H9 (cell line): ENCODE data around the gene HSDL2. TPM values are rescaled to one million over a fixed set of nuclear protein-coding genes. Genes with fewer than 3 reads are reported as not detected.

Source experiments
- DNase-seq: peaks from one replicate; pipeline ENCODE4 v3.0.0-alpha.2; 2017
- H2AFZ ChIP-seq: one replicate; pipeline ENCODE4 v1.6.1; 2013; ENCODE audit warnings: mild to moderate bottlenecking, low read length, control low read depth, moderate library complexity
- H2AK5ac ChIP-seq: 2 replicates; pipeline ENCODE4 v1.6.1; 2013; ENCODE audit warnings: low read length, control low read depth, mixed read lengths; ENCODE audit not compliant: insufficient read length
- H2BK120ac ChIP-seq: one replicate; pipeline ENCODE4 v1.6.1; 2013; ENCODE audit warnings: low read depth, mild to moderate bottlenecking, low read length, control low read depth, inconsistent platforms; ENCODE audit not compliant: poor library complexity, severe bottlenecking
- H2BK12ac ChIP-seq: 2 replicates; pipeline ENCODE4 v1.6.1; 2013; ENCODE audit warnings: low read length, control low read depth, mixed read lengths, low read depth; ENCODE audit not compliant: insufficient read length
- H2BK15ac ChIP-seq: 2 replicates; pipeline ENCODE4 v1.6.1; 2013; ENCODE audit warnings: low read depth, low read length, control low read depth
- H2BK20ac ChIP-seq: one replicate; pipeline ENCODE4 v1.6.1; 2013; ENCODE audit warnings: low read depth, mild to moderate bottlenecking, low read length, control low read depth, inconsistent platforms; ENCODE audit not compliant: poor library complexity, severe bottlenecking
- H2BK5ac ChIP-seq: 2 replicates; pipeline ENCODE4 v1.6.1; 2013; ENCODE audit warnings: low read length, control low read depth, mixed read lengths; ENCODE audit not compliant: insufficient read length
- H3K14ac ChIP-seq: 2 replicates; pipeline ENCODE4 v1.6.1; 2013; ENCODE audit warnings: low read length, control low read depth; ENCODE audit not compliant: insufficient read depth
- H3K18ac ChIP-seq: 2 replicates; pipeline ENCODE4 v1.6.1; 2013; ENCODE audit warnings: low read depth, mild to moderate bottlenecking, mixed read lengths, low read length, control low read depth; ENCODE audit not compliant: insufficient read length
- H3K23ac ChIP-seq: 2 replicates; pipeline ENCODE4 v1.6.1; 2013; ENCODE audit warnings: low read length, control low read depth, mixed read lengths, low read depth; ENCODE audit not compliant: insufficient read length
- H3K23me2 ChIP-seq: 2 replicates; pipeline ENCODE4 v1.6.1; 2013; ENCODE audit warnings: low read depth, mild to moderate bottlenecking, mixed read lengths, low read length, control low read depth; ENCODE audit not compliant: insufficient read length, poor library complexity, severe bottlenecking
- H3K27ac ChIP-seq: 2 replicates; pipeline ENCODE4 v1.5.1; 2013; ENCODE audit warnings: low read length, control low read depth, mixed read lengths, low read depth; ENCODE audit not compliant: insufficient read length
- H3K27me3 ChIP-seq: 2 replicates; pipeline ENCODE4 v1.6.1; 2013; ENCODE audit warnings: low read length, control low read depth, inconsistent platforms; ENCODE audit not compliant: insufficient read depth
- H3K4ac ChIP-seq: 2 replicates; pipeline ENCODE4 v1.6.1; 2013; ENCODE audit warnings: low read depth, mild to moderate bottlenecking, control low read depth, inconsistent platforms, low read length, moderate library complexity
- H3K4me1 ChIP-seq: 2 replicates; pipeline ENCODE4 v1.6.1; 2013; ENCODE audit warnings: low read length, control low read depth, inconsistent platforms; ENCODE audit not compliant: insufficient read depth
- H3K4me2 ChIP-seq: 2 replicates; pipeline ENCODE4 v1.6.1; 2013; ENCODE audit warnings: low read length, control low read depth, mixed read lengths; ENCODE audit not compliant: insufficient read length, insufficient read depth
- H3K56ac ChIP-seq: 2 replicates; pipeline ENCODE4 v1.6.1; 2013; ENCODE audit warnings: low read depth, mild to moderate bottlenecking, mixed read lengths, low read length, control low read depth; ENCODE audit not compliant: insufficient read length
- H3K79me1 ChIP-seq: 2 replicates; pipeline ENCODE4 v1.6.1; 2013; ENCODE audit warnings: low read depth, mild to moderate bottlenecking, moderate library complexity, low read length, control low read depth, inconsistent platforms; ENCODE audit not compliant: insufficient read depth, poor library complexity, severe bottlenecking
- H3K79me2 ChIP-seq: 2 replicates; pipeline ENCODE4 v1.6.1; 2013; ENCODE audit warnings: low read length, control low read depth, inconsistent platforms; ENCODE audit not compliant: insufficient read depth
- H3K9ac ChIP-seq: 2 replicates; pipeline ENCODE4 v1.6.1; 2013; ENCODE audit warnings: low read length, control low read depth, mixed read lengths; ENCODE audit not compliant: insufficient read length; ENCODE audit errors: extremely low read depth
- H3K9me3 ChIP-seq: one replicate; pipeline ENCODE4 v1.6.1; 2013; ENCODE audit warnings: low read depth, low read length, inconsistent platforms; ENCODE audit not compliant: control insufficient read depth
- H3T11ph ChIP-seq: one replicate; pipeline ENCODE4 v1.6.1; 2013; ENCODE audit warnings: mild to moderate bottlenecking, low read length, control low read depth, inconsistent platforms
- H4K20me1 ChIP-seq: one replicate; pipeline ENCODE4 v1.6.1; 2013; ENCODE audit not compliant: control insufficient read depth, insufficient read length, insufficient read depth
- H4K5ac ChIP-seq: 2 replicates; pipeline ENCODE4 v1.6.1; 2013; ENCODE audit warnings: low read depth, mild to moderate bottlenecking, mixed read lengths, low read length, control low read depth; ENCODE audit not compliant: insufficient read length
- H4K8ac ChIP-seq: replicated peaks from 2 replicates; pipeline ENCODE4 v1.6.1; 2013; ENCODE audit warnings: low read length, control low read depth, mixed read lengths, low read depth; ENCODE audit not compliant: insufficient read length
- H4K91ac ChIP-seq: 2 replicates; pipeline ENCODE4 v1.6.1; 2013; ENCODE audit warnings: low read depth, mild to moderate bottlenecking, moderate library complexity, mixed read lengths, low read length, control low read depth; ENCODE audit not compliant: insufficient read length
- H3K27ac Mint-ChIP-seq, 3 experiments: 2 replicates in 2 of 3; 3 replicates in 1 of 3; pipeline ENCODE4 v1.8.0; 2020 to 2021; ENCODE audit warnings: mixed read lengths in 3 of 3, mild to moderate bottlenecking in 1 of 3, moderate library complexity in 1 of 3
- H3K27me3 Mint-ChIP-seq: 2 replicates; pipeline ENCODE4 v1.8.0; 2021; ENCODE audit warnings: low read depth, mild to moderate bottlenecking, moderate library complexity, mixed read lengths
- H3K36me3 Mint-ChIP-seq, 3 experiments: 2 replicates in 2 of 3; 3 replicates in 1 of 3; pipeline ENCODE4 v1.8.0; 2020 to 2021; ENCODE audit warnings: low read depth in 3 of 3, mixed read lengths in 3 of 3; ENCODE audit not compliant: insufficient read depth in 1 of 3
- H3K4me1 Mint-ChIP-seq, 2 experiments: 2 replicates each; pipeline ENCODE4 v1.8.0; 2020; ENCODE audit warnings: mixed read lengths in 2 of 2
- H3K4me3 Mint-ChIP-seq, 2 experiments: 2 replicates in 1 of 2; 3 replicates in 1 of 2; pipeline ENCODE4 v1.8.0; 2020 to 2021; ENCODE audit warnings: mild to moderate bottlenecking in 2 of 2, mixed read lengths in 2 of 2, moderate library complexity in 1 of 2
- H3K9me3 Mint-ChIP-seq, 2 experiments: 2 replicates in 1 of 2; 3 replicates in 1 of 2; pipeline ENCODE4 v1.8.0; 2020; ENCODE audit warnings: mild to moderate bottlenecking in 2 of 2, mixed read lengths in 2 of 2, moderate library complexity in 1 of 2
- WGBS: extraction: QIAGEN DNeasy Blood & Tissue Kit; methylation state at CpG from one replicate; pipeline ENCODE4 v1.1.7; 2013; ENCODE audit warnings: missing lambda C conversion rate, low lambda C conversion rate, mixed read lengths; ENCODE audit not compliant: insufficient read length; ENCODE audit errors: extremely low coverage; 5-methylcytosine and 5-hydroxymethylcytosine counted together
- total RNA-seq: library from RNA; stranded (reverse); gene quantifications from 2 replicates; pipeline ENCODE4 v1.2.1, GENCODE V29; 2021
- TF ChIP-seq, protein P1 (sequence below): fragments of 200-600 bp; sonication (generic); conservative IDR thresholded peaks from 3 replicates; pipeline ENCODE4 v1.8.0; 2021; ENCODE audit warnings: antibody characterized with exemption, mild to moderate bottlenecking

The HSDL2 gene
- total RNA-seq, 1 experiment from 2014 or later: 16.6 TPM

DNA sequence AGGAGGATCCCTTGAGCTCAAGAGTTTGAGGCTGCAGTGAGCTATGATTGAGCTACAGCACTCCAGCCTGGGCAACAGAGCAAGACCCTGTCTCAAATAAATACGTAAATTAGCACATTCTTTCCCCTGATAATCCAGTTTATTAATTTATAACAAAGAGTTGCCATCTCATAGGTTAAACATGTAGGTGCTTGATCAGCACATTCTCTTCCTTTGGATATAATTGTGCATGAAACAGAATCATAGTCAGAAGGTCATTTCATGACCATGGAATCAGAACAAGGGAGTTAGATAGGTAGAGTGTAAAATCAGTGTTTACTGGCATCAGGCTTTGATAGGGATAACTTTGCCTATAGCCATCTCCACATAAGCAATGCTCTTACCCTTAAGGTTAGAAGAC lies 63.7 kb downstream of the HSDL2 start:
- no peaks in the 10 kb centered on the region for H3K23me2 ChIP-seq
- TF ChIP-seq, protein P1, sequence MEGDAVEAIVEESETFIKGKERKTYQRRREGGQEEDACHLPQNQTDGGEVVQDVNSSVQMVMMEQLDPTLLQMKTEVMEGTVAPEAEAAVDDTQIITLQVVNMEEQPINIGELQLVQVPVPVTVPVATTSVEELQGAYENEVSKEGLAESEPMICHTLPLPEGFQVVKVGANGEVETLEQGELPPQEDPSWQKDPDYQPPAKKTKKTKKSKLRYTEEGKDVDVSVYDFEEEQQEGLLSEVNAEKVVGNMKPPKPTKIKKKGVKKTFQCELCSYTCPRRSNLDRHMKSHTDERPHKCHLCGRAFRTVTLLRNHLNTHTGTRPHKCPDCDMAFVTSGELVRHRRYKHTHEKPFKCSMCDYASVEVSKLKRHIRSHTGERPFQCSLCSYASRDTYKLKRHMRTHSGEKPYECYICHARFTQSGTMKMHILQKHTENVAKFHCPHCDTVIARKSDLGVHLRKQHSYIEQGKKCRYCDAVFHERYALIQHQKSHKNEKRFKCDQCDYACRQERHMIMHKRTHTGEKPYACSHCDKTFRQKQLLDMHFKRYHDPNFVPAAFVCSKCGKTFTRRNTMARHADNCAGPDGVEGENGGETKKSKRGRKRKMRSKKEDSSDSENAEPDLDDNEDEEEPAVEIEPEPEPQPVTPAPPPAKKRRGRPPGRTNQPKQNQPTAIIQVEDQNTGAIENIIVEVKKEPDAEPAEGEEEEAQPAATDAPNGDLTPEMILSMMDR: no peak
- H2AFZ ChIP-seq: no peak overlapping the region
- no peak overlapping the region for H2AK5ac ChIP-seq
- H4K8ac ChIP-seq: no peak overlapping the region
- H3K9ac ChIP-seq: no peak overlapping the region
- no peaks in the 10 kb centered on the region for H3K79me2 ChIP-seq
- Mint-ChIP-seq H3K27me3 (no peaks in the 10 kb centered on the region), H3K9me3 (no peaks in the 10 kb centered on the region), H3K36me3 (peaks cover 0 to 4% (median 4%) of the 10 kb centered on the region in 3 experiments; a peak in 5 of 7 replicates), H3K4me1 (no peaks in the 10 kb centered on the region), H3K4me3 (no peak overlapping the region), H3K27ac (no peak overlapping the region)
- no peak overlapping the region for H3K23ac ChIP-seq
- H2BK5ac ChIP-seq: no peak overlapping the region
- no peak overlapping the region for H2BK120ac ChIP-seq
- no peak overlapping the region for H2BK20ac ChIP-seq
- H4K20me1 ChIP-seq: no peaks in the 10 kb centered on the region
- no peak overlapping the region for H4K91ac ChIP-seq
- no CpG with 5 or more reads among the region's 1 CpG for WGBS
- no peaks in the 10 kb centered on the region for H3K9me3 ChIP-seq
- no peaks in the 10 kb centered on the region for H3K27me3 ChIP-seq
- no peak overlapping the region for H3K18ac ChIP-seq
- no peaks in the 10 kb centered on the region for H3K79me1 ChIP-seq
- H3K4me2 ChIP-seq: no peak overlapping the region
- H2BK12ac ChIP-seq: no peak overlapping the region
- H4K5ac ChIP-seq: no peak overlapping the region
- H3K56ac ChIP-seq: no peak overlapping the region
- H3K27ac ChIP-seq: no peak overlapping the region
- DNase-seq: no peak
- H3K14ac ChIP-seq: no peak overlapping the region
- H3K4ac ChIP-seq: no peak overlapping the region
- no peak overlapping the region for H2BK15ac ChIP-seq
- H3K4me1 ChIP-seq: no peaks in the 10 kb centered on the region
- H3T11ph ChIP-seq: no peak overlapping the region
